D341Med (cell line): ENCODE data around the gene EIF2D.

Experiments
- DNase-seq: peaks from one replicate; pipeline ENCODE4 v3.0.0; 2012; ENCODE audit warnings: low spot score

Gene EIF2D

GRCh38 chr1:206547104-206547503, 65.2 kb downstream of the EIF2D start:
- DNase-seq: no peak

GRCh38 chr1:206545351-206545750, 66.9 kb downstream of the EIF2D start:
- DNase-seq: no peak

- peak; percentile 92 for DNase-seq
Measured at GRCh38 chr1:206544562-206545257, 67.6 kb downstream of the EIF2D start.
